Right lobe of liver (tissue), 4 donors: ENCODE measurements around the gene DGKH.

ENCODE experiments used
- POLR2A ChIP-seq: fragments of 450-650 bp; IDR thresholded peaks from one replicate; pipeline ENCODE4 v1.6.1; 2017; ENCODE audit warnings: antibody characterized with exemption, mild to moderate bottlenecking
- TF ChIP-seq, protein P1 (sequence below), 4 donors: fragments of 200-600 bp in 3 of 4; fragments of 450-650 bp in 1 of 4; IDR thresholded peaks; one replicate each; pipeline versions ENCODE4 v1.5.1 to v1.8.0; 2016 to 2022; ENCODE audit warnings: antibody characterized with exemption in 4 of 4, mild to moderate bottlenecking in 2 of 4
- donor health status: DM: no; HTN: no; CAD: no.
- donor health status: DM: no; HTN: no; CAD: no.
- donor health status: DM: no; HTN: yes; CAD: no.

DNA sequence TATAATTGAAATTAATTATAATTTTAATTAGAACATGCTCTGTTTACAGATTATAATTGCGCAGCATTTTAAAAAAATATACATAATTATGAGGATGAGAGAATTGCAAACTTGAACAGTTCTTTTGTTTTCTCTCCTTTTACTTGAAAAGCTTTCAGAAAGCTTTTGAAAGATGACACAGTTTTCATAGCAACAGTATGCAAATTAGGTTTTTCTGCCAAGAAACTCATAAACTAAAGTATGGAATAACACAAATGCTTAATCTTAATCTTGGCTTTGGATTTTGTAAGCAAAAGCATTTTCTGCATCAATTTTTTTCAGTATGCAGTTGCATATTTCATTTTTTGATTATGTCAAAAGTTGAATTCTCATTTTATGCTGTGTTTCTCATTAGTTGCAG, 190.7 kb downstream of the DGKH start:
- TF ChIP-seq, protein P1, sequence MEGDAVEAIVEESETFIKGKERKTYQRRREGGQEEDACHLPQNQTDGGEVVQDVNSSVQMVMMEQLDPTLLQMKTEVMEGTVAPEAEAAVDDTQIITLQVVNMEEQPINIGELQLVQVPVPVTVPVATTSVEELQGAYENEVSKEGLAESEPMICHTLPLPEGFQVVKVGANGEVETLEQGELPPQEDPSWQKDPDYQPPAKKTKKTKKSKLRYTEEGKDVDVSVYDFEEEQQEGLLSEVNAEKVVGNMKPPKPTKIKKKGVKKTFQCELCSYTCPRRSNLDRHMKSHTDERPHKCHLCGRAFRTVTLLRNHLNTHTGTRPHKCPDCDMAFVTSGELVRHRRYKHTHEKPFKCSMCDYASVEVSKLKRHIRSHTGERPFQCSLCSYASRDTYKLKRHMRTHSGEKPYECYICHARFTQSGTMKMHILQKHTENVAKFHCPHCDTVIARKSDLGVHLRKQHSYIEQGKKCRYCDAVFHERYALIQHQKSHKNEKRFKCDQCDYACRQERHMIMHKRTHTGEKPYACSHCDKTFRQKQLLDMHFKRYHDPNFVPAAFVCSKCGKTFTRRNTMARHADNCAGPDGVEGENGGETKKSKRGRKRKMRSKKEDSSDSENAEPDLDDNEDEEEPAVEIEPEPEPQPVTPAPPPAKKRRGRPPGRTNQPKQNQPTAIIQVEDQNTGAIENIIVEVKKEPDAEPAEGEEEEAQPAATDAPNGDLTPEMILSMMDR (IDR thresholded peaks at IDR 0.05) = no peak
- TF ChIP-seq POLR2A = no peak
